Measurements from ENCODE around the gene GRM4.

DNA sequence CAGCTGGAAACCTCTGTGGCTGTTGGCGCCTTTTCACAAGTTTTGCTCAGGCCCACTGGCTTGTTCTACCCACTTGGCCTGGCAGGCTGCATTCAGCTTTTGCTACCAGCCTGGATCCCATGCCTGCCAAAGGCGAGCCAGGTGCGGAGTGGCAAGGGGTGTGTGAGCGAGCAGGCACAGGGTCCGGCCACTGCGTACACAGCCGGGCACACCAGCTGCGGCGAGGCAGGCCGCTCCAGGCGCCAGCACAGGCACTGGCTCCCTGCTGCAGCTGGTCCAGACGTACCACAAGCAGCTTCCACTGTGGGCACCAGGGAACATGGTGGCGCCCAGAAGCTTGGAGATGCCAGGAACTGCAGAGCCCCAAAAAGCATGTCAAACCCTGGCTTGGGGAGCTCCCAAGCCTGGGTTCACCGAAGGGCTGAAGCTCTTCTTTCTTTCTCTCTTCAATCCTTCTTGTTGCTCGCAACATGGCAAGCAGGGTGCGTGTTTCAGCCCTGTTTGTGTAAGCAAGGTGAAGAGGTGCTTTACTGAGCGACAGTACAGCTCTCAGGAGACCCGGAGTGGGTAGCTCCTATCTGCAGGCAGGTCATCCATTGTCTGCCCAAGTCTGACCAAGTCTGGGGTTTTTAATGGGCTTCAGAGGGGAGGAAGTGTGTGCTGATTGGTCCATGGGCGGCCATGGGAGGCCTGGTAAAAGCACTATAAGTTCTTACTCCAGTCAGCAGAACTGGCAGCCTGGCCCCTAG lies 32.6 kb upstream of the GRM4 start:
- TF ChIP-seq, protein P1, sequence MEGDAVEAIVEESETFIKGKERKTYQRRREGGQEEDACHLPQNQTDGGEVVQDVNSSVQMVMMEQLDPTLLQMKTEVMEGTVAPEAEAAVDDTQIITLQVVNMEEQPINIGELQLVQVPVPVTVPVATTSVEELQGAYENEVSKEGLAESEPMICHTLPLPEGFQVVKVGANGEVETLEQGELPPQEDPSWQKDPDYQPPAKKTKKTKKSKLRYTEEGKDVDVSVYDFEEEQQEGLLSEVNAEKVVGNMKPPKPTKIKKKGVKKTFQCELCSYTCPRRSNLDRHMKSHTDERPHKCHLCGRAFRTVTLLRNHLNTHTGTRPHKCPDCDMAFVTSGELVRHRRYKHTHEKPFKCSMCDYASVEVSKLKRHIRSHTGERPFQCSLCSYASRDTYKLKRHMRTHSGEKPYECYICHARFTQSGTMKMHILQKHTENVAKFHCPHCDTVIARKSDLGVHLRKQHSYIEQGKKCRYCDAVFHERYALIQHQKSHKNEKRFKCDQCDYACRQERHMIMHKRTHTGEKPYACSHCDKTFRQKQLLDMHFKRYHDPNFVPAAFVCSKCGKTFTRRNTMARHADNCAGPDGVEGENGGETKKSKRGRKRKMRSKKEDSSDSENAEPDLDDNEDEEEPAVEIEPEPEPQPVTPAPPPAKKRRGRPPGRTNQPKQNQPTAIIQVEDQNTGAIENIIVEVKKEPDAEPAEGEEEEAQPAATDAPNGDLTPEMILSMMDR (conservative IDR thresholded peaks at IDR 0.05; ENCODE audit: low read depth, low read length) = no peak
- no peak for TF ChIP-seq EZH2phosphoT487 (IDR thresholded peaks at IDR 0.05; ENCODE audit: borderline replicate concordance, low read length)
- TF ChIP-seq EZH2 (IDR thresholded peaks at IDR 0.05; ENCODE audit: low read length, unreplicated experiment) = no peak
